ENCODE measurements around the gene BICD2. TPM values are rescaled to one million over a fixed set of nuclear protein-coding genes. Genes with fewer than 3 reads are reported as not detected.

Gene BICD2
- total and polyA plus RNA-seq, 9 of the 15 experiments (the other 6 are each of a cell fraction or from before 2014, with no cell fraction given) = 3.6 to 23.4 (median 11.8) TPM

DNA sequence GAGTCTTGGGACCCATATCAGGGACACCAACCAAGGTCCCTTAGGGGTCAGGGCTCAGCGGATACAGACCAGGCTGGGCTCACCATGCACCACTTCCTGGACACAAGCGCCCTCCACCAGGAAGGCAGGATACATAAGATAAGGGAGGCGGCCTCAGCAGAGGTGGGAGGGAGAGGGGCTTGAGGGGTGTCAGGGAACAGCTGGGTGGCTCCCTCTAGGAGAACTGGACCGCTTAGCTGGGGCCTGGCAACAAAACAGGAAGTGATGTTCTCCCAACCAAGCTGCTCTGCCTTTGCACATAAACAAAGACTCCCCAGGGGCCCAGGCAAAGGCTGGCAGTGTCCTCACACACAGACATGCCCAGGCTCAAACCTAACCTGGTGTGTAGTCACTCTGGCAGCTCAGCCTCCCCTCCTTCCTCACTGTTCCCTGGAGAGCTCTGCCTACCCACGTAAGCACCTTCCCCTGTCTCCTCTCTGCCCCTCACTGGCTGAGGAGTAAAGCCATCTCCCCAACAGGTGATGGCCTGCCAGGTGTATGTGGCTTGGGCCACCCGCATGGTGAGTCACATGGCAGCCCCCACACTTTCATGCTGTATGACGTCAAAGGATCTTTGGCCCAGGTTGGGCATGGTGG is 5.8 kb upstream of the BICD2 start (continued):
- TF ChIP-seq, protein P1, sequence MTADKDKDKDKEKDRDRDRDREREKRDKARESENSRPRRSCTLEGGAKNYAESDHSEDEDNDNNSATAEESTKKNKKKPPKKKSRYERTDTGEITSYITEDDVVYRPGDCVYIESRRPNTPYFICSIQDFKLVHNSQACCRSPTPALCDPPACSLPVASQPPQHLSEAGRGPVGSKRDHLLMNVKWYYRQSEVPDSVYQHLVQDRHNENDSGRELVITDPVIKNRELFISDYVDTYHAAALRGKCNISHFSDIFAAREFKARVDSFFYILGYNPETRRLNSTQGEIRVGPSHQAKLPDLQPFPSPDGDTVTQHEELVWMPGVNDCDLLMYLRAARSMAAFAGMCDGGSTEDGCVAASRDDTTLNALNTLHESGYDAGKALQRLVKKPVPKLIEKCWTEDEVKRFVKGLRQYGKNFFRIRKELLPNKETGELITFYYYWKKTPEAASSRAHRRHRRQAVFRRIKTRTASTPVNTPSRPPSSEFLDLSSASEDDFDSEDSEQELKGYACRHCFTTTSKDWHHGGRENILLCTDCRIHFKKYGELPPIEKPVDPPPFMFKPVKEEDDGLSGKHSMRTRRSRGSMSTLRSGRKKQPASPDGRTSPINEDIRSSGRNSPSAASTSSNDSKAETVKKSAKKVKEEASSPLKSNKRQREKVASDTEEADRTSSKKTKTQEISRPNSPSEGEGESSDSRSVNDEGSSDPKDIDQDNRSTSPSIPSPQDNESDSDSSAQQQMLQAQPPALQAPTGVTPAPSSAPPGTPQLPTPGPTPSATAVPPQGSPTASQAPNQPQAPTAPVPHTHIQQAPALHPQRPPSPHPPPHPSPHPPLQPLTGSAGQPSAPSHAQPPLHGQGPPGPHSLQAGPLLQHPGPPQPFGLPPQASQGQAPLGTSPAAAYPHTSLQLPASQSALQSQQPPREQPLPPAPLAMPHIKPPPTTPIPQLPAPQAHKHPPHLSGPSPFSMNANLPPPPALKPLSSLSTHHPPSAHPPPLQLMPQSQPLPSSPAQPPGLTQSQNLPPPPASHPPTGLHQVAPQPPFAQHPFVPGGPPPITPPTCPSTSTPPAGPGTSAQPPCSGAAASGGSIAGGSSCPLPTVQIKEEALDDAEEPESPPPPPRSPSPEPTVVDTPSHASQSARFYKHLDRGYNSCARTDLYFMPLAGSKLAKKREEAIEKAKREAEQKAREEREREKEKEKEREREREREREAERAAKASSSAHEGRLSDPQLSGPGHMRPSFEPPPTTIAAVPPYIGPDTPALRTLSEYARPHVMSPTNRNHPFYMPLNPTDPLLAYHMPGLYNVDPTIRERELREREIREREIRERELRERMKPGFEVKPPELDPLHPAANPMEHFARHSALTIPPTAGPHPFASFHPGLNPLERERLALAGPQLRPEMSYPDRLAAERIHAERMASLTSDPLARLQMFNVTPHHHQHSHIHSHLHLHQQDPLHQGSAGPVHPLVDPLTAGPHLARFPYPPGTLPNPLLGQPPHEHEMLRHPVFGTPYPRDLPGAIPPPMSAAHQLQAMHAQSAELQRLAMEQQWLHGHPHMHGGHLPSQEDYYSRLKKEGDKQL (CRISPR knock-in tag; IDR thresholded peaks at IDR 0.05; ENCODE audit: borderline replicate concordance) = no peak
- peak; percentile 84 for TF ChIP-seq ESRRA (IDR thresholded peaks at IDR 0.05; ENCODE audit: borderline replicate concordance, low read depth)
- no peak for TF ChIP-seq JUND (IDR thresholded peaks at IDR 0.05; ENCODE audit: borderline replicate concordance, low read depth, low read length)
- no peak for TF ChIP-seq JUND (tag; IDR thresholded peaks at IDR 0.05; ENCODE audit: borderline replicate concordance, low read depth, low read length)
- TF ChIP-seq, protein P2, sequence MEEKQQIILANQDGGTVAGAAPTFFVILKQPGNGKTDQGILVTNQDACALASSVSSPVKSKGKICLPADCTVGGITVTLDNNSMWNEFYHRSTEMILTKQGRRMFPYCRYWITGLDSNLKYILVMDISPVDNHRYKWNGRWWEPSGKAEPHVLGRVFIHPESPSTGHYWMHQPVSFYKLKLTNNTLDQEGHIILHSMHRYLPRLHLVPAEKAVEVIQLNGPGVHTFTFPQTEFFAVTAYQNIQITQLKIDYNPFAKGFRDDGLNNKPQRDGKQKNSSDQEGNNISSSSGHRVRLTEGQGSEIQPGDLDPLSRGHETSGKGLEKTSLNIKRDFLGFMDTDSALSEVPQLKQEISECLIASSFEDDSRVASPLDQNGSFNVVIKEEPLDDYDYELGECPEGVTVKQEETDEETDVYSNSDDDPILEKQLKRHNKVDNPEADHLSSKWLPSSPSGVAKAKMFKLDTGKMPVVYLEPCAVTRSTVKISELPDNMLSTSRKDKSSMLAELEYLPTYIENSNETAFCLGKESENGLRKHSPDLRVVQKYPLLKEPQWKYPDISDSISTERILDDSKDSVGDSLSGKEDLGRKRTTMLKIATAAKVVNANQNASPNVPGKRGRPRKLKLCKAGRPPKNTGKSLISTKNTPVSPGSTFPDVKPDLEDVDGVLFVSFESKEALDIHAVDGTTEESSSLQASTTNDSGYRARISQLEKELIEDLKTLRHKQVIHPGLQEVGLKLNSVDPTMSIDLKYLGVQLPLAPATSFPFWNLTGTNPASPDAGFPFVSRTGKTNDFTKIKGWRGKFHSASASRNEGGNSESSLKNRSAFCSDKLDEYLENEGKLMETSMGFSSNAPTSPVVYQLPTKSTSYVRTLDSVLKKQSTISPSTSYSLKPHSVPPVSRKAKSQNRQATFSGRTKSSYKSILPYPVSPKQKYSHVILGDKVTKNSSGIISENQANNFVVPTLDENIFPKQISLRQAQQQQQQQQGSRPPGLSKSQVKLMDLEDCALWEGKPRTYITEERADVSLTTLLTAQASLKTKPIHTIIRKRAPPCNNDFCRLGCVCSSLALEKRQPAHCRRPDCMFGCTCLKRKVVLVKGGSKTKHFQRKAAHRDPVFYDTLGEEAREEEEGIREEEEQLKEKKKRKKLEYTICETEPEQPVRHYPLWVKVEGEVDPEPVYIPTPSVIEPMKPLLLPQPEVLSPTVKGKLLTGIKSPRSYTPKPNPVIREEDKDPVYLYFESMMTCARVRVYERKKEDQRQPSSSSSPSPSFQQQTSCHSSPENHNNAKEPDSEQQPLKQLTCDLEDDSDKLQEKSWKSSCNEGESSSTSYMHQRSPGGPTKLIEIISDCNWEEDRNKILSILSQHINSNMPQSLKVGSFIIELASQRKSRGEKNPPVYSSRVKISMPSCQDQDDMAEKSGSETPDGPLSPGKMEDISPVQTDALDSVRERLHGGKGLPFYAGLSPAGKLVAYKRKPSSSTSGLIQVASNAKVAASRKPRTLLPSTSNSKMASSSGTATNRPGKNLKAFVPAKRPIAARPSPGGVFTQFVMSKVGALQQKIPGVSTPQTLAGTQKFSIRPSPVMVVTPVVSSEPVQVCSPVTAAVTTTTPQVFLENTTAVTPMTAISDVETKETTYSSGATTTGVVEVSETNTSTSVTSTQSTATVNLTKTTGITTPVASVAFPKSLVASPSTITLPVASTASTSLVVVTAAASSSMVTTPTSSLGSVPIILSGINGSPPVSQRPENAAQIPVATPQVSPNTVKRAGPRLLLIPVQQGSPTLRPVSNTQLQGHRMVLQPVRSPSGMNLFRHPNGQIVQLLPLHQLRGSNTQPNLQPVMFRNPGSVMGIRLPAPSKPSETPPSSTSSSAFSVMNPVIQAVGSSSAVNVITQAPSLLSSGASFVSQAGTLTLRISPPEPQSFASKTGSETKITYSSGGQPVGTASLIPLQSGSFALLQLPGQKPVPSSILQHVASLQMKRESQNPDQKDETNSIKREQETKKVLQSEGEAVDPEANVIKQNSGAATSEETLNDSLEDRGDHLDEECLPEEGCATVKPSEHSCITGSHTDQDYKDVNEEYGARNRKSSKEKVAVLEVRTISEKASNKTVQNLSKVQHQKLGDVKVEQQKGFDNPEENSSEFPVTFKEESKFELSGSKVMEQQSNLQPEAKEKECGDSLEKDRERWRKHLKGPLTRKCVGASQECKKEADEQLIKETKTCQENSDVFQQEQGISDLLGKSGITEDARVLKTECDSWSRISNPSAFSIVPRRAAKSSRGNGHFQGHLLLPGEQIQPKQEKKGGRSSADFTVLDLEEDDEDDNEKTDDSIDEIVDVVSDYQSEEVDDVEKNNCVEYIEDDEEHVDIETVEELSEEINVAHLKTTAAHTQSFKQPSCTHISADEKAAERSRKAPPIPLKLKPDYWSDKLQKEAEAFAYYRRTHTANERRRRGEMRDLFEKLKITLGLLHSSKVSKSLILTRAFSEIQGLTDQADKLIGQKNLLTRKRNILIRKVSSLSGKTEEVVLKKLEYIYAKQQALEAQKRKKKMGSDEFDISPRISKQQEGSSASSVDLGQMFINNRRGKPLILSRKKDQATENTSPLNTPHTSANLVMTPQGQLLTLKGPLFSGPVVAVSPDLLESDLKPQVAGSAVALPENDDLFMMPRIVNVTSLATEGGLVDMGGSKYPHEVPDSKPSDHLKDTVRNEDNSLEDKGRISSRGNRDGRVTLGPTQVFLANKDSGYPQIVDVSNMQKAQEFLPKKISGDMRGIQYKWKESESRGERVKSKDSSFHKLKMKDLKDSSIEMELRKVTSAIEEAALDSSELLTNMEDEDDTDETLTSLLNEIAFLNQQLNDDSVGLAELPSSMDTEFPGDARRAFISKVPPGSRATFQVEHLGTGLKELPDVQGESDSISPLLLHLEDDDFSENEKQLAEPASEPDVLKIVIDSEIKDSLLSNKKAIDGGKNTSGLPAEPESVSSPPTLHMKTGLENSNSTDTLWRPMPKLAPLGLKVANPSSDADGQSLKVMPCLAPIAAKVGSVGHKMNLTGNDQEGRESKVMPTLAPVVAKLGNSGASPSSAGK (IDR thresholded peaks at IDR 0.05) = no peak
- no peak for TF ChIP-seq ZNF263 (CRISPR knock-in tag; IDR thresholded peaks at IDR 0.05; ENCODE audit: borderline replicate concordance)
- TF ChIP-seq PHF20 (IDR thresholded peaks at IDR 0.05; ENCODE audit: partially characterized antibody) = peak; percentile 47
- TF ChIP-seq GTF2A2 (tag; IDR thresholded peaks at IDR 0.05) = no peak
- TF ChIP-seq RFX5 (IDR thresholded peaks at IDR 0.05; ENCODE audit: low read depth, low read length) = no peak
